ENCODE data around the gene DLG4.

Gene DLG4

GRCh38 chr17:7175330-7175733 is 44.3 kb downstream of the DLG4 start:
- no peak overlapping the region for H3K27ac ChIP-seq (ENCODE audit: extremely low read depth, low read depth, low read length)
- CTCF ChIA-PET, result no interaction called here
- peaks cover 8% of the 10 kb centered on the region for H3K4me1 ChIP-seq (ENCODE audit: control insufficient read depth, insufficient read depth, low read length)
- H3K36me3 ChIP-seq (ENCODE audit: control insufficient read depth in 2 of 2, insufficient read depth in 1 of 2, low read length in 2 of 2), result no peaks in the 10 kb centered on the region; a peak in 1 of 3 replicates
- H3K9me3 ChIP-seq (ENCODE audit: control insufficient read depth, insufficient read depth, low read depth, low read length), result no peaks in the 10 kb centered on the region
- H3K4me3 ChIP-seq (ENCODE audit: low read depth, low read length), result no peak overlapping the region
- TF ChIP-seq ZNF677 (tag by site-specific recombination; IDR thresholded peaks at IDR 0.05) (no peak), HOXD13 (CRISPR knock-in tag; IDR thresholded peaks at IDR 0.05; ENCODE audit: borderline replicate concordance) (0 out of 2 replicates have a peak, but pooled peaks have one; percentile 3), EGR2 (tag by site-specific recombination; IDR thresholded peaks at IDR 0.05; ENCODE audit: low read depth) (0 out of 2 replicates have a peak, but pooled peaks have one; percentile 41), ZNF157 (tag by site-specific recombination; IDR thresholded peaks at IDR 0.05) (no peak), ZNF133 (tag by site-specific recombination; IDR thresholded peaks at IDR 0.05) (no peak), ZSCAN23 (tag by site-specific recombination; IDR thresholded peaks at IDR 0.05) (0 out of 2 replicates have a peak, but pooled peaks have one; percentile 4), ZFHX2 (tag by site-specific recombination; conservative IDR thresholded peaks at IDR 0.05) (peak; percentile 85), ZNF707 (tag by site-specific recombination; IDR thresholded peaks at IDR 0.05) (0 out of 2 replicates have a peak, but pooled peaks have one; percentile 38), ZNF274 (IDR thresholded peaks at IDR 0.05; ENCODE audit: low read length) (no peak), ZNF274 (tag by site-specific recombination; IDR thresholded peaks at IDR 0.05; ENCODE audit: borderline replicate concordance) (0 out of 2 replicates have a peak, but pooled peaks have one; percentile 38), KLF7 (tag by site-specific recombination; IDR thresholded peaks at IDR 0.05; ENCODE audit: borderline replicate concordance) (no peak), ZNF214 (tag by site-specific recombination; IDR thresholded peaks at IDR 0.05; ENCODE audit: borderline replicate concordance) (no peak), ZNF658 (tag by site-specific recombination; IDR thresholded peaks at IDR 0.05) (peak; percentile 19; the same call in 1 of the 2 replicates), ZNF830 (tag by site-specific recombination; IDR thresholded peaks at IDR 0.05; ENCODE audit: low read depth) (no peak), ZNF654 (tag by site-specific recombination; IDR thresholded peaks at IDR 0.05; ENCODE audit: low read depth) (no peak), IKZF3 (tag by site-specific recombination; IDR thresholded peaks at IDR 0.05) (no peak), ZNF302 (tag by site-specific recombination; IDR thresholded peaks at IDR 0.05; ENCODE audit: low read depth) (no peak), ZNF426 (tag by site-specific recombination; IDR thresholded peaks at IDR 0.05) (no peak), ZNF704 (tag by site-specific recombination; IDR thresholded peaks at IDR 0.05) (peak; percentile 2; the same call in 1 of the 2 replicates), ZNF292 (tag by site-specific recombination; IDR thresholded peaks at IDR 0.05; ENCODE audit: borderline replicate concordance, low read depth) (no peak), ZNF18 (tag by site-specific recombination; IDR thresholded peaks at IDR 0.05) (0 out of 2 replicates have a peak, but pooled peaks have one; percentile 9), ZNF48 (tag by site-specific recombination; IDR thresholded peaks at IDR 0.05) (no peak), ZNF112 (tag by site-specific recombination; IDR thresholded peaks at IDR 0.05) (no peak), ATF2 (tag by site-specific recombination; IDR thresholded peaks at IDR 0.05; ENCODE audit: low read depth) (no peak), ZNF266 (tag by site-specific recombination; IDR thresholded peaks at IDR 0.05; ENCODE audit: low read depth) (0 out of 2 replicates have a peak, but pooled peaks have one; percentile 3), ZBTB10 (tag by site-specific recombination; IDR thresholded peaks at IDR 0.05) (0 out of 2 replicates have a peak, but pooled peaks have one; percentile 9), ZNF561 (tag by site-specific recombination; IDR thresholded peaks at IDR 0.05; ENCODE audit: borderline replicate concordance) (no peak), SP7 (tag by site-specific recombination; IDR thresholded peaks at IDR 0.05) (no peak), ZNF792 (tag by site-specific recombination; IDR thresholded peaks at IDR 0.05) (no peak), ZNF354C (tag by site-specific recombination; IDR thresholded peaks at IDR 0.05; ENCODE audit: borderline replicate concordance, low read depth) (peak; percentile 34; the same call in 1 of the 2 replicates)
- POLR2A ChIA-PET, result no interaction called here

Data from HEK293 (cell line).